Transverse colon (tissue), 3 donors: ENCODE measurements around the gene MUC20.

ENCODE experiments used
- CTCF ChIP-seq, 5 experiments: fragments of 200-600 bp in 3 of 5; fragments of 450-650 bp in 2 of 5; sonication (generic) in 3 of 5; IDR thresholded peaks; 1 replicate in 2 of 5; 2 replicates in 3 of 5; pipeline ENCODE4 v1.5.1; 2016 to 2017; ENCODE audit warnings: antibody characterized with exemption in 5 of 5, inconsistent platforms in 3 of 5, mild to moderate bottlenecking in 2 of 5, moderate library complexity in 1 of 5
- POLR2A ChIP-seq: fragments of 450-650 bp; IDR thresholded peaks from one replicate; pipeline ENCODE4 v1.6.1; 2016; ENCODE audit warnings: antibody characterized with exemption, mild to moderate bottlenecking, moderate library complexity

- TF ChIP-seq CTCF (IDR thresholded peaks at IDR 0.05) (no peak), POLR2A (no peak)
These were observed 47.6 kb downstream of the MUC20 start for GRCh38 chr3:195768414-195768813.
